Measurements from ENCODE around the gene FLYWCH1.

DNA sequence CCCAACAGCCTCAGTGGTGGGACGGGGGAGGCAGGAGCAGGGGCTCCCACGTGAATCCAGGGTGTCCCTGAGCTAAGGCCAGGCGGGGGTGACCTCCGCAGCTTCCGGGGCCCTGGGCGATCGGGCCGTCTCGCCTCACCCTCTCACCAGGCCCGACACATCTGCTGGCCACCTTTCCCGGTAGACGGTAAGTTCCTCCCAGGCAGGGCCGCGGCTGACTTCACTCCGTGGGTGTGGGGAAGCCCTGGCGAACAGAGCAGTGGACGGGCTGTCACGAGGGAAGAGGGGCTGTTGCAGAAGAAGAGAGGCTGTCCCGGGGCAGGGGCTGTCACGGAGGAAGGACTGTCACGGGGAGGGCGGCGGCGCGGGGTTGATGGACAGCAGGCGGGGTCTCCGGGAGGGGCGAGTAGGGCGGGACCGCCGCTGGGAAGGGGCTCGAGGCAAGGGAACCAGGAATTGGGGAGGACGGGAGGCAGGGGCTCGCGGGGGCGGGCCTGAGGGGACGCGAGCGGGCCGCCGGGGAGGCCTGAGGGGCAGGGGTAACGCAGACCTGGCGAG is 68.0 kb downstream of the FLYWCH1 start:
- TF ChIP-seq, protein P1, sequence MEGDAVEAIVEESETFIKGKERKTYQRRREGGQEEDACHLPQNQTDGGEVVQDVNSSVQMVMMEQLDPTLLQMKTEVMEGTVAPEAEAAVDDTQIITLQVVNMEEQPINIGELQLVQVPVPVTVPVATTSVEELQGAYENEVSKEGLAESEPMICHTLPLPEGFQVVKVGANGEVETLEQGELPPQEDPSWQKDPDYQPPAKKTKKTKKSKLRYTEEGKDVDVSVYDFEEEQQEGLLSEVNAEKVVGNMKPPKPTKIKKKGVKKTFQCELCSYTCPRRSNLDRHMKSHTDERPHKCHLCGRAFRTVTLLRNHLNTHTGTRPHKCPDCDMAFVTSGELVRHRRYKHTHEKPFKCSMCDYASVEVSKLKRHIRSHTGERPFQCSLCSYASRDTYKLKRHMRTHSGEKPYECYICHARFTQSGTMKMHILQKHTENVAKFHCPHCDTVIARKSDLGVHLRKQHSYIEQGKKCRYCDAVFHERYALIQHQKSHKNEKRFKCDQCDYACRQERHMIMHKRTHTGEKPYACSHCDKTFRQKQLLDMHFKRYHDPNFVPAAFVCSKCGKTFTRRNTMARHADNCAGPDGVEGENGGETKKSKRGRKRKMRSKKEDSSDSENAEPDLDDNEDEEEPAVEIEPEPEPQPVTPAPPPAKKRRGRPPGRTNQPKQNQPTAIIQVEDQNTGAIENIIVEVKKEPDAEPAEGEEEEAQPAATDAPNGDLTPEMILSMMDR (conservative IDR thresholded peaks at IDR 0.05; ENCODE audit: low read length) = no peak
- no peak for TF ChIP-seq EZH2phosphoT487 (IDR thresholded peaks at IDR 0.05; ENCODE audit: borderline replicate concordance)

All from Loucy (cell line).